Trophoblast cell (in vitro differentiated cells and primary cell): Measurements from ENCODE around the gene PPIF.

Source experiments
- DNase-seq, 2 donors: peaks; one replicate each; pipeline ENCODE4 v3.0.0-alpha.2; 2016
- H2AFZ ChIP-seq: 2 replicates; pipeline ENCODE4 v1.6.1; 2013; ENCODE audit warnings: low read length, moderate library complexity, mild to moderate bottlenecking; ENCODE audit not compliant: insufficient read depth, poor library complexity
- H2AK5ac ChIP-seq: 2 replicates; pipeline ENCODE4 v1.6.1; 2013; ENCODE audit warnings: mild to moderate bottlenecking, low read length
- H2BK120ac ChIP-seq: 2 replicates; pipeline ENCODE4 v1.6.1; 2013; ENCODE audit warnings: low read length, mild to moderate bottlenecking, moderate library complexity; ENCODE audit not compliant: insufficient read depth, poor library complexity
- H2BK12ac ChIP-seq: 2 replicates; pipeline ENCODE4 v1.6.1; 2013; ENCODE audit warnings: mild to moderate bottlenecking, low read length, moderate library complexity
- H2BK5ac ChIP-seq: 2 replicates; pipeline ENCODE4 v1.6.1; 2013; ENCODE audit warnings: low read length, low read depth, moderate library complexity, mild to moderate bottlenecking; ENCODE audit not compliant: poor library complexity
- H3K14ac ChIP-seq: 2 replicates; pipeline ENCODE4 v1.6.1; 2013; ENCODE audit warnings: mild to moderate bottlenecking, low read length
- H3K18ac ChIP-seq: 2 replicates; pipeline ENCODE4 v1.6.1; 2013; ENCODE audit warnings: mild to moderate bottlenecking, low read length
- H3K23ac ChIP-seq: 2 replicates; pipeline ENCODE4 v1.6.1; 2013; ENCODE audit warnings: low read length
- H3K27ac ChIP-seq: 2 replicates; pipeline ENCODE4 v1.5.1; 2013; ENCODE audit warnings: low read depth, mild to moderate bottlenecking, inconsistent platforms, low read length, moderate library complexity
- H3K27me3 ChIP-seq: 2 replicates; pipeline ENCODE4 v1.6.1; 2013; ENCODE audit warnings: inconsistent platforms, mild to moderate bottlenecking, low read length, moderate library complexity; ENCODE audit not compliant: insufficient read depth
- H3K36me3 ChIP-seq, 2 experiments: 1 replicate in 1 of 2; 2 replicates in 1 of 2; pipeline ENCODE4 v1.6.1; 2013; ENCODE audit warnings: low read length in 2 of 2, mild to moderate bottlenecking in 2 of 2, moderate library complexity in 1 of 2; ENCODE audit not compliant: insufficient read depth in 2 of 2, control insufficient read depth in 1 of 2
- H3K4ac ChIP-seq: 2 replicates; pipeline ENCODE4 v1.6.1; 2013; ENCODE audit warnings: low read depth, mild to moderate bottlenecking, low read length, moderate library complexity
- H3K4me1 ChIP-seq, 2 experiments: 1 replicate in 1 of 2; 2 replicates in 1 of 2; pipeline ENCODE4 v1.6.1; 2013; ENCODE audit warnings: low read length in 2 of 2, mild to moderate bottlenecking in 2 of 2, moderate library complexity in 1 of 2; ENCODE audit not compliant: insufficient read depth in 2 of 2, control insufficient read depth in 1 of 2
- H3K4me2 ChIP-seq: 2 replicates; pipeline ENCODE4 v1.6.1; 2013; ENCODE audit warnings: inconsistent platforms, mild to moderate bottlenecking, low read length, moderate library complexity
- H3K4me3 ChIP-seq: 2 replicates; pipeline ENCODE4 v1.5.1; 2013; ENCODE audit warnings: mild to moderate bottlenecking, low read depth, low read length, inconsistent platforms
- H3K79me1 ChIP-seq: one replicate; pipeline ENCODE4 v1.6.1; 2013; ENCODE audit warnings: low read length
- H3K79me2 ChIP-seq: 2 replicates; pipeline ENCODE4 v1.6.1; 2013; ENCODE audit warnings: low read length, mild to moderate bottlenecking; ENCODE audit not compliant: control insufficient read depth, insufficient read depth, poor library complexity
- H3K9ac ChIP-seq: 2 replicates; pipeline ENCODE4 v1.6.1; 2013; ENCODE audit warnings: mild to moderate bottlenecking, low read length
- H3K9me3 ChIP-seq: 2 replicates; pipeline ENCODE4 v1.6.1; 2013; ENCODE audit warnings: low read depth, mild to moderate bottlenecking, control low read depth, inconsistent platforms, low read length; ENCODE audit not compliant: insufficient read depth
- H4K12ac ChIP-seq: 2 replicates; pipeline ENCODE4 v1.6.1; 2013; ENCODE audit warnings: low read depth, mild to moderate bottlenecking, low read length, moderate library complexity
- H4K8ac ChIP-seq: 2 replicates; pipeline ENCODE4 v1.6.1; 2013; ENCODE audit warnings: low read depth, mild to moderate bottlenecking, low read length, moderate library complexity
- H4K91ac ChIP-seq: one replicate; pipeline ENCODE4 v1.6.1; 2013; ENCODE audit warnings: low read depth, mild to moderate bottlenecking, low read length, moderate library complexity
- WGBS: extraction: QIAGEN DNeasy Blood & Tissue Kit; methylation state at CpG from one replicate; pipeline ENCODE4 v1.1.7; 2013; ENCODE audit warnings: missing lambda C conversion rate; ENCODE audit not compliant: insufficient read length, insufficient coverage; ENCODE audit errors: extremely low coverage; 5-methylcytosine and 5-hydroxymethylcytosine counted together

The PPIF gene

DNA sequence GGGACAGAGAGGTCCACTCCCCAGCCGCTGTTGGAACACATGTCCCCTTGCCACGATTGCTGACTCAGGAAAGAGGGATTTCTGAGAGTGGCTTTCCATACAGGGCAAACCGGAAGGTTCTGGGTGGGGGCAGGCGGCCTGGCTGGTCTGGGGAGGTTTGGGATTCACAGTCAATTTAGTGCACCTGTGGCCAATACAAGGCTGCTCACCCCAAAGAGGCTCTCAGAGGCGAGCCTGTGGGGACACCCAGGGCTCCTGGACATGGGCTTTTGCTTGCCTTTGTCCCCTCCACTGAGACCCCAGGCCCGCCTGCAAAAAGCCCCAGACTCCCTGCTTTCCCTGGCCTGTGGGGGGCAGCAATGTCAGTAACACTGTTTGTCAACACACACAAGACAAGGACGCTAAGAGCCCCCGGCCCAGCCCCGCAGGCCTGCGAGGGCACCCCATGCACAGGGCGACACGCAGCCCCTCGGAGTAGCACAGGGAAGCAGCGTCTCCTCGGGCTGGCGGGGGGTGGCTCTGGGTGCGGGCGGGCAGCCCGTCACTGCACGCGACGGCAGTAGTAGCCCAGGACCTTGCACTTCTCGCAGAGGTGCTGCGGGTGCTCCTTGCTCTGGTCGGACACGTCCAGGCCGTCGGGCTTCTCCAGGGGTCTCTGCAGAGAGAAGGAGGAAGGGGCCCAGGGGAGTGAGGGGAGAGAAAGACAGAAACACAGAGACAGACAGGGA, 38.7 kb downstream of the PPIF start:
- Histone ChIP-seq H3K4me1 (peaks cover 5 to 7% of the 10 kb centered on the region in 2 experiments), H4K12ac (no peak overlapping the region), H3K27ac (no peak overlapping the region), H3K4me3 (no peak overlapping the region), H3K79me1 (no peaks in the 10 kb centered on the region), H4K91ac (no peak overlapping the region), H3K4ac (no peak overlapping the region), H3K36me3 (no peaks in the 10 kb centered on the region), H2BK120ac (no peak overlapping the region), H3K4me2 (no peak overlapping the region), H2AFZ (no peak overlapping the region), H3K79me2 (no peaks in the 10 kb centered on the region), H3K14ac (no peak overlapping the region), H3K27me3 (no peaks in the 10 kb centered on the region), H2BK12ac (no peak overlapping the region), H3K9ac (no peak overlapping the region), H4K8ac (no peak overlapping the region), H2BK5ac (no peak overlapping the region), H3K23ac (no peak overlapping the region), H3K18ac (no peak overlapping the region), H2AK5ac (no peak overlapping the region), H3K9me3 (no peaks in the 10 kb centered on the region)
- WGBS = no CpG with 5 or more reads among the region's 28 CpGs
- no peak for DNase-seq

DNA sequence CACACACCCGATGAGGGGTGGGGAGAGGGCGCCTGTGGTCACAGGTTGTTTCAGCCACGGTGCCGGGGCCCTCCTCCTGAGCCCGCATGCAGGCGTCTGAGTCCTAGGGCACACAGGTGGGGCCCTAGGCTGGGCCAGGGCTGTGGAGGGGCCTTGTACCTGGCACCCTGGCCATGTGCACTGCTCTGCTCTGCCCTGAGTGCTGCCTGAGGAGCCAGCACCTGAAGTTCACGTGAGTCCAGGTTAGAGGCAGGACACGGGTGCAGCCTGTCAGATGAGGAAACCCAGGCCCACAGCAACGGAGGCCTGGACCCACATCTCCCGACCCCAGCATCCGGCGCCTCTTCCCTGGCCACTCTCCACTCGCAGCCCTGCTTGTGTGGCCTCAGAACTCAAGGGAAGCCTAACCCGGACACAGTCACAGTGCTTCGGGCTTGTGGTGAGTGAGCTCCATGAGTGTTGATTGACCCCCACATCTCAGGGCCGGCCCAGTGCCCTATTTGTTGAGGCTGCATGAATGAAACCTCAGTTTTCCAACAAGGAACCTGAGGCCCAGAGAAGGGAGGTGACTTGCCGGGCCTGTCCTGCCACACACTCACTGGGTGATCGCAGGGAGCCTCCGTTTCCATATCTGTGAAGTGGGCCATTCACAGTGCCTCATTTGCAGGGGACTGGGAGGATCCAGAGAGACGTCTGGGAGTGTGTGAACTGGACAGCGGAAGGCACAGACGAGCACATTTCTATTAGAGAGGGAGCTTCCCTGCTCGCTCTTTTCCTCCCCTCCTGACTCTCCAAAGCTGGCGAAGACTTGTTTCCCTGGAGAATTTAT, 39.6 kb downstream of the PPIF start:
- Histone ChIP-seq H3K14ac (no peak overlapping the region), H2AFZ (no peak overlapping the region), H3K79me2 (no peaks in the 10 kb centered on the region), H2BK12ac (no peak overlapping the region), H3K36me3 (no peaks in the 10 kb centered on the region), H4K12ac (no peak overlapping the region), H2BK120ac (no peak overlapping the region), H3K79me1 (peaks cover under 1% of the 10 kb centered on the region), H3K4me3 (no peak overlapping the region), H4K91ac (no peak overlapping the region), H3K27me3 (no peaks in the 10 kb centered on the region), H3K9ac (no peak overlapping the region), H3K27ac (no peak overlapping the region), H3K23ac (no peak overlapping the region), H4K8ac (no peak overlapping the region), H3K4me2 (no peak overlapping the region), H3K4me1 (peaks cover 11 to 12% of the 10 kb centered on the region in 2 experiments), H3K18ac (no peak overlapping the region), H2AK5ac (no peak overlapping the region), H3K4ac (no peak overlapping the region), H2BK5ac (no peak overlapping the region), H3K9me3 (no peaks in the 10 kb centered on the region)
- DNase-seq = no peak
- WGBS = no CpG with 5 or more reads among the region's 24 CpGs

DNA sequence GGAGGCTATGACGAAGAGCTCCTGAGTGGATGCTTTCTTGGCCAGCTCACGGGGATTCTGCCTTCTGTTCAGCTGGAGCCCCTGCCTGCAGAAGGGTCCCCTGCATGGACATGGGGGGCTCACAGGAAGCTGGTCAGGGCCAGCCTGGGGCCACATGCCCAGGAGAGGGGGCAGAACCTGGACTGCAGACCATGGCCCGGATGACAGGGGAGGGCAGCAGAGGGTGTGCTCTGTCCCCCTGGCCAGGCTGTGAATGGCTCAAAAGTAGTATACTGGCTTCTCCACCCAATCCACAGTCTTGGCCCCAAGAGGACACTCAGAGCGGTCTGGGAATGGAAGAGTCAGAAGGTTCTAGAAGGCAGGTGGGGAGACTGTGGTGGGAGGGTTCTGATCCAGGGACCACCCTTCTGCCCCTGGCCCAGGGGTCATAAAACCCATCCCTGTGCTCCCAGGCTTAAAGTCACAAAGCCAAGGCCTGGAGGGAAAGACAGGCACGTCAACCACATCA, 40.3 kb downstream of the PPIF start:
- DNase-seq = no peak
- no peak overlapping the region for H2AK5ac ChIP-seq
- H2BK12ac ChIP-seq = no peak overlapping the region
- peaks cover 11 to 12% of the 10 kb centered on the region in 2 experiments for H3K4me1 ChIP-seq
- no CpG with 5 or more reads among the region's 5 CpGs for WGBS
- H3K36me3 ChIP-seq = no peaks in the 10 kb centered on the region
- no peak overlapping the region for H4K12ac ChIP-seq
- H2BK120ac ChIP-seq = no peak overlapping the region
- no peak overlapping the region for H3K4ac ChIP-seq
- no peak overlapping the region for H3K4me3 ChIP-seq
- H3K9ac ChIP-seq = no peak overlapping the region
- H3K27ac ChIP-seq = no peak overlapping the region
- H3K9me3 ChIP-seq = no peaks in the 10 kb centered on the region
- peaks cover 2% of the 10 kb centered on the region for H3K79me1 ChIP-seq
- no peak overlapping the region for H3K14ac ChIP-seq
- no peak overlapping the region for H2AFZ ChIP-seq
- no peak overlapping the region for H3K23ac ChIP-seq
- H2BK5ac ChIP-seq = no peak overlapping the region
- H3K79me2 ChIP-seq = no peaks in the 10 kb centered on the region
- no peak overlapping the region for H4K8ac ChIP-seq
- H3K4me2 ChIP-seq = no peak overlapping the region
- H3K27me3 ChIP-seq = no peaks in the 10 kb centered on the region
- H3K18ac ChIP-seq = no peak overlapping the region
- no peak overlapping the region for H4K91ac ChIP-seq

DNA sequence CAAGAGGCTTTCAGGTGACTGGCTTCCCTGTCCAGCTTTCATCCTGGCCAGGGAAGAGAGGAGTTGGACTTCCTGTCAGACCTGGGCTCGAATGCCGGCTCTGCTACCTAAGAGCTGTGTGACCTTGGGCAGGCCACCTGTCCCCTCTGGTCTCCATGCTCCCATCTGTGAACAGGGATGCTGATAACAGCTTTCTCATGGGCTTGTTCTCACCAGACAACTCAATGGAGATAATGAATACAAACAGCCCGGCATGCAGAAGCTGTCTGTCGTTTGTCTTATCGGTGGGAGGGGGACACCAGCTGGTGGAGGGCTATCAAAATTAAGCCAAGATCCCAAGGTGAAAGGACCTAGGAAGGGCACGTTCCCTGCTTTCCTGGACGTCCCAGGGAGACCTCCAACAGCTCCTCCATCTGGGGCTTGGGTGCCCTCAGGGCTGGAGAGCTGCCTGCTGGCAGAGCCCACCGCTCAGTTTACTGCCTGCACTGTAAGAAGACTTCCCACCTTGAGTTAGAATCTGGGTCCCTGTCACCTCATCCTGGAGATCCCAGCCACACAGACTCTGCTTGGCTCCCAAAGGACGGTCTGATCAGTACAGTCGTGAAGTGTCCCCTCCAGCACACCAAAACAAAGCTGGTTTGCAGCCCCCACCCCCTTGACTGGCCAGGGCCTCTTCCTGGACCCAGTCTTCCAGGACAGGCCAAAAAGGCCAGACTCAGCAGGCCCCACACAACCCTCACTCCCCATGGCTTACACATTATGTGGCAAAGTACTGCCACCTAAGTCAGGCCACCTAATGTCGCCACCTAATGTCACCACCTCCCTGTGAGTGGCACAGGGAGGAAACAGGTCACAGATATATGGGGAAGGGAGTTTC, 40.9 kb downstream of the PPIF start:
- H3K4me2 ChIP-seq = no peak overlapping the region
- H2AFZ ChIP-seq = no peak overlapping the region
- no peak for DNase-seq
- H3K27ac ChIP-seq = no peak overlapping the region
- H2BK5ac ChIP-seq = no peak overlapping the region
- no peak overlapping the region for H4K8ac ChIP-seq
- no peak overlapping the region for H2AK5ac ChIP-seq
- H3K36me3 ChIP-seq = no peaks in the 10 kb centered on the region
- no peak overlapping the region for H3K23ac ChIP-seq
- no peak overlapping the region for H3K9ac ChIP-seq
- no peak overlapping the region for H3K4ac ChIP-seq
- H3K27me3 ChIP-seq = no peaks in the 10 kb centered on the region
- H3K4me1 ChIP-seq = peaks cover 11 to 12% of the 10 kb centered on the region in 2 experiments
- H4K91ac ChIP-seq = no peak overlapping the region
- WGBS = no CpG with 5 or more reads among the region's 11 CpGs
- H2BK120ac ChIP-seq = no peak overlapping the region
- no peak overlapping the region for H3K14ac ChIP-seq
- H3K9me3 ChIP-seq = no peaks in the 10 kb centered on the region
- H3K79me1 ChIP-seq = peaks cover 2% of the 10 kb centered on the region
- no peak overlapping the region for H4K12ac ChIP-seq
- no peak overlapping the region for H3K4me3 ChIP-seq
- no peak overlapping the region for H2BK12ac ChIP-seq
- H3K18ac ChIP-seq = no peak overlapping the region
- no peaks in the 10 kb centered on the region for H3K79me2 ChIP-seq
